ENCODE results near the gene GABRG3.

The GABRG3 gene

DNA sequence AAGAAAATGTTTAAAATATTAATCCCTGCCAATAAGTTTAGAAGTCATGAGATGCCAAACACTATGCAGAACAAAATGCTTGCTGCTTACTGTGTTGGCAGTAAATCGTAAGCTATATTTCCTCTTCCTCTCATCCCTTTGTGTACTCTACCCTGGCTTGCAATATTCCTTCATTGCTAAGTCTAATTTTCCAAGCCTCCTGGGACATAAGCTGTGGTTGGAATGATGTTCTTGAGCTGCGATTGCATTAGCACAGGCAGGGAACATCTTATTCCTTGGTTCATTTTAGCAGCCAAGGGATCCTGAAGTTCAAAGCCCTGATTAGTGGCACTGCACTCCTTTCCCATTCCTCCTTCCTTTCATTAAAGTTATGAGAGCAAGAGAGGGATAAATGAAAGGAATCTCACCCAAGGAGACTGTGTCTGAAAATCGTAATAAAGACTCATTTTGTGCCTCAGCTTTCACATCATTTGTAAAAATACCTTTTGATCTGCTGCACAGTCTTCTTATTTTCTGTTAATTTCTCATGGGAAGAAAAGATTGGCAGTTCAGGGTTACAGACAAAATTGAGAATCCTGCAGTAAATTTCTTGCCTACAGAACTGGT lies 592.9 kb downstream of the GABRG3 start:
- ChIA-PET POLR2A (no interaction called here), CTCF (no interaction called here)
- Histone ChIP-seq H3K4me1 (ENCODE audit: control insufficient read depth, insufficient read depth, low read length) (no peaks in the 10 kb centered on the region), H3K4me3 (ENCODE audit: low read depth, low read length) (no peak overlapping the region), H3K9me3 (ENCODE audit: control insufficient read depth, insufficient read depth, low read depth, low read length) (no peaks in the 10 kb centered on the region), H3K27ac (ENCODE audit: extremely low read depth, low read depth, low read length) (no peak overlapping the region), H3K36me3 (ENCODE audit: control insufficient read depth in 2 of 2, insufficient read depth in 1 of 2, low read length in 2 of 2) (no peaks in the 10 kb centered on the region)
- TF ChIP-seq ZNF560 (tag by site-specific recombination; IDR thresholded peaks at IDR 0.05; ENCODE audit: borderline replicate concordance) (no peak), ZNF473 (tag by site-specific recombination; IDR thresholded peaks at IDR 0.05) (no peak), ZNF184 (tag by site-specific recombination; IDR thresholded peaks at IDR 0.05) (no peak), REPIN1 (tag by site-specific recombination; IDR thresholded peaks at IDR 0.05; ENCODE audit: low read depth) (no peak), HOXC10 (CRISPR knock-in tag; IDR thresholded peaks at IDR 0.05) (no peak)

DNA sequence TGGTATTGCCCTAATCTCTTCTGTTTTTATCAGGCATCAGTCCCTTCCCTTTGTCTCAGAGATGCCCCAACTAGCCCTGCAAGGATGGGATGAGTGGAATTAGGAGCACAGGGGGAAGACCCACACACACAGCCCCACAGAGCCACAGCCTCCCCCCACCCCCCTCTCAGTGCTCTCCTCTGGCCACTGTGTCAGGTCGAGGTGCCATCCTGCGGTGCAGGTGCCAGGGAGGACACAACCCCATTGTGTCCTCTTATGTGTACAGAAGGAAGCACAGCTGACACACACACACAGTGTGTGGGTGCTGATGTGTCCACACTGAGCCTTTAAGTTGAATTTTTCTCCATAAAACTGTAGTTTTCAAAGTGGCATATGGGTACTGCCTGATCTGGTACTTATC lies 593.7 kb downstream of the GABRG3 start:
- CTCF ChIA-PET, result no interaction called here
- Histone ChIP-seq H3K4me1 (ENCODE audit: control insufficient read depth, insufficient read depth, low read length) (no peaks in the 10 kb centered on the region), H3K9me3 (ENCODE audit: control insufficient read depth, insufficient read depth, low read depth, low read length) (no peaks in the 10 kb centered on the region), H3K4me3 (ENCODE audit: low read depth, low read length) (no peak overlapping the region), H3K27ac (ENCODE audit: extremely low read depth, low read depth, low read length) (no peak overlapping the region), H3K36me3 (ENCODE audit: control insufficient read depth in 2 of 2, insufficient read depth in 1 of 2, low read length in 2 of 2) (no peaks in the 10 kb centered on the region)
- POLR2A ChIA-PET, result no interaction called here
- TF ChIP-seq MYNN (tag by site-specific recombination; IDR thresholded peaks at IDR 0.05; ENCODE audit: borderline replicate concordance) (no peak), SP3 (tag by site-specific recombination; IDR thresholded peaks at IDR 0.05) (no peak), BCL11B (tag by site-specific recombination; IDR thresholded peaks at IDR 0.05; ENCODE audit: low read depth) (no peak), GFI1B (tag by site-specific recombination; IDR thresholded peaks at IDR 0.05) (no peak), ZSCAN16 (tag by site-specific recombination; IDR thresholded peaks at IDR 0.05) (no peak), ZNF416 (tag by site-specific recombination; IDR thresholded peaks at IDR 0.05) (no peak), ZNF404 (tag by site-specific recombination; IDR thresholded peaks at IDR 0.05) (no peak)
- TF ChIP-seq, protein P1, sequence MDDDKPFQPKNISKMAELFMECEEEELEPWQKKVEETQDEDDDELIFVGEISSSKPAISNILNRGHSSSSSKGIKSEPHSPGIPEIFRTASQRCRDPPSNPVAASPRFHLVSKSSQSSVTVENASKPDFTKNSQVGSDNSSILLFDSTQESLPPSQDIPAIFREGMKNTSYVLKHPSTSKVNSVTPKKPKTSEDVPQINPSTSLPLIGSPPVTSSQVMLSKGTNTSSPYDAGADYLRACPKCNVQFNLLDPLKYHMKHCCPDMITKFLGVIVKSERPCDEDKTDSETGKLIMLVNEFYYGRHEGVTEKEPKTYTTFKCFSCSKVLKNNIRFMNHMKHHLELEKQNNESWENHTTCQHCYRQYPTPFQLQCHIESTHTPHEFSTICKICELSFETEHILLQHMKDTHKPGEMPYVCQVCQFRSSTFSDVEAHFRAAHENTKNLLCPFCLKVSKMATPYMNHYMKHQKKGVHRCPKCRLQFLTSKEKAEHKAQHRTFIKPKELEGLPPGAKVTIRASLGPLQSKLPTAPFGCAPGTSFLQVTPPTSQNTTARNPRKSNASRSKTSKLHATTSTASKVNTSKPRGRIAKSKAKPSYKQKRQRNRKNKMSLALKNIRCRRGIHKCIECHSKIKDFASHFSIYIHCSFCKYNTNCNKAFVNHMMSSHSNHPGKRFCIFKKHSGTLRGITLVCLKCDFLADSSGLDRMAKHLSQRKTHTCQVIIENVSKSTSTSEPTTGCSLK (tag by site-specific recombination; IDR thresholded peaks at IDR 0.05), result no peak
- TF ChIP-seq, protein P2, sequence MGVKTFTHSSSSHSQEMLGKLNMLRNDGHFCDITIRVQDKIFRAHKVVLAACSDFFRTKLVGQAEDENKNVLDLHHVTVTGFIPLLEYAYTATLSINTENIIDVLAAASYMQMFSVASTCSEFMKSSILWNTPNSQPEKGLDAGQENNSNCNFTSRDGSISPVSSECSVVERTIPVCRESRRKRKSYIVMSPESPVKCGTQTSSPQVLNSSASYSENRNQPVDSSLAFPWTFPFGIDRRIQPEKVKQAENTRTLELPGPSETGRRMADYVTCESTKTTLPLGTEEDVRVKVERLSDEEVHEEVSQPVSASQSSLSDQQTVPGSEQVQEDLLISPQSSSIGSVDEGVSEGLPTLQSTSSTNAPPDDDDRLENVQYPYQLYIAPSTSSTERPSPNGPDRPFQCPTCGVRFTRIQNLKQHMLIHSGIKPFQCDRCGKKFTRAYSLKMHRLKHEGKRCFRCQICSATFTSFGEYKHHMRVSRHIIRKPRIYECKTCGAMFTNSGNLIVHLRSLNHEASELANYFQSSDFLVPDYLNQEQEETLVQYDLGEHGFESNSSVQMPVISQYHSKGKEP (tag by site-specific recombination; IDR thresholded peaks at IDR 0.05), result no peak
- TF ChIP-seq, protein P3, sequence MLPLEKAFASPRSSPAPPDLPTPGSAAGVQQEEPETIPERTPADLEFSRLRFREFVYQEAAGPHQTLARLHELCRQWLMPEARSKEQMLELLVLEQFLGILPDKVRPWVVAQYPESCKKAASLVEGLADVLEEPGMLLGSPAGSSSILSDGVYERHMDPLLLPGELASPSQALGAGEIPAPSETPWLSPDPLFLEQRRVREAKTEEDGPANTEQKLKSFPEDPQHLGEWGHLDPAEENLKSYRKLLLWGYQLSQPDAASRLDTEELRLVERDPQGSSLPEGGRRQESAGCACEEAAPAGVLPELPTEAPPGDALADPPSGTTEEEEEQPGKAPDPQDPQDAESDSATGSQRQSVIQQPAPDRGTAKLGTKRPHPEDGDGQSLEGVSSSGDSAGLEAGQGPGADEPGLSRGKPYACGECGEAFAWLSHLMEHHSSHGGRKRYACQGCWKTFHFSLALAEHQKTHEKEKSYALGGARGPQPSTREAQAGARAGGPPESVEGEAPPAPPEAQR (tag by site-specific recombination; IDR thresholded peaks at IDR 0.05), result no peak
- TF ChIP-seq, protein P4, sequence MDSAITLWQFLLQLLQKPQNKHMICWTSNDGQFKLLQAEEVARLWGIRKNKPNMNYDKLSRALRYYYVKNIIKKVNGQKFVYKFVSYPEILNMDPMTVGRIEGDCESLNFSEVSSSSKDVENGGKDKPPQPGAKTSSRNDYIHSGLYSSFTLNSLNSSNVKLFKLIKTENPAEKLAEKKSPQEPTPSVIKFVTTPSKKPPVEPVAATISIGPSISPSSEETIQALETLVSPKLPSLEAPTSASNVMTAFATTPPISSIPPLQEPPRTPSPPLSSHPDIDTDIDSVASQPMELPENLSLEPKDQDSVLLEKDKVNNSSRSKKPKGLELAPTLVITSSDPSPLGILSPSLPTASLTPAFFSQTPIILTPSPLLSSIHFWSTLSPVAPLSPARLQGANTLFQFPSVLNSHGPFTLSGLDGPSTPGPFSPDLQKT (IDR thresholded peaks at IDR 0.05; ENCODE audit: borderline replicate concordance, low read depth, low read length), result no peak
- TF ChIP-seq, protein P5, sequence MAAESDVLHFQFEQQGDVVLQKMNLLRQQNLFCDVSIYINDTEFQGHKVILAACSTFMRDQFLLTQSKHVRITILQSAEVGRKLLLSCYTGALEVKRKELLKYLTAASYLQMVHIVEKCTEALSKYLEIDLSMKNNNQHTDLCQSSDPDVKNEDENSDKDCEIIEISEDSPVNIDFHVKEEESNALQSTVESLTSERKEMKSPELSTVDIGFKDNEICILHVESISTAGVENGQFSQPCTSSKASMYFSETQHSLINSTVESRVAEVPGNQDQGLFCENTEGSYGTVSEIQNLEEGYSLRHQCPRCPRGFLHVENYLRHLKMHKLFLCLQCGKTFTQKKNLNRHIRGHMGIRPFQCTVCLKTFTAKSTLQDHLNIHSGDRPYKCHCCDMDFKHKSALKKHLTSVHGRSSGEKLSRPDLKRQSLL (tag by site-specific recombination; IDR thresholded peaks at IDR 0.05), result no peak
- TF ChIP-seq, protein P6, sequence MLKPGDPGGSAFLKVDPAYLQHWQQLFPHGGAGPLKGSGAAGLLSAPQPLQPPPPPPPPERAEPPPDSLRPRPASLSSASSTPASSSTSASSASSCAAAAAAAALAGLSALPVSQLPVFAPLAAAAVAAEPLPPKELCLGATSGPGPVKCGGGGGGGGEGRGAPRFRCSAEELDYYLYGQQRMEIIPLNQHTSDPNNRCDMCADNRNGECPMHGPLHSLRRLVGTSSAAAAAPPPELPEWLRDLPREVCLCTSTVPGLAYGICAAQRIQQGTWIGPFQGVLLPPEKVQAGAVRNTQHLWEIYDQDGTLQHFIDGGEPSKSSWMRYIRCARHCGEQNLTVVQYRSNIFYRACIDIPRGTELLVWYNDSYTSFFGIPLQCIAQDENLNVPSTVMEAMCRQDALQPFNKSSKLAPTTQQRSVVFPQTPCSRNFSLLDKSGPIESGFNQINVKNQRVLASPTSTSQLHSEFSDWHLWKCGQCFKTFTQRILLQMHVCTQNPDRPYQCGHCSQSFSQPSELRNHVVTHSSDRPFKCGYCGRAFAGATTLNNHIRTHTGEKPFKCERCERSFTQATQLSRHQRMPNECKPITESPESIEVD (tag by site-specific recombination; IDR thresholded peaks at IDR 0.05), result no peak
